A549 (cell line): ENCODE data around the gene GRSF1. TPM values are rescaled to one million over a fixed set of nuclear protein-coding genes. Genes with fewer than 3 reads are reported as not detected.

Source experiments
- ATAC-seq, 2 experiments: fragments of 200-7000 bp in 1 of 2; fragments of >200 bp in 1 of 2; cut with Nextera tagmentation in 1 of 2; cut with Tn5 transposase in 1 of 2; 3 replicates each; pipeline versions ENCODE4 v1.8.0 to v1.9.1; 2018 to 2020; ENCODE audit warnings: mild to moderate bottlenecking in 1 of 2, moderate library complexity in 1 of 2
- CTCF ChIA-PET: fragments of 300-600 bp; sonication (Branson Sonifier 250); formaldehyde crosslinking; extraction: SDS; loops from one replicate; lab custom pipeline; 2021; ENCODE audit warnings: antibody characterized with exemption, inconsistent platforms; lab: Yijun Ruan, JAX
- POLR2A ChIA-PET: fragments of 350-600 bp; formaldehyde crosslinking; extraction: SDS; loops from one replicate; lab custom pipeline; 2021; ENCODE audit warnings: antibody characterized with exemption, inconsistent platforms; lab: Yijun Ruan, JAX
- DNase-seq, 2 experiments: peaks; one replicate each; pipeline versions ENCODE4 v3.0.0 to v3.0.0-alpha.2; 2011 to 2016; ENCODE audit warnings: low read depth in 1 of 2, low spot score in 1 of 2
- FAIRE-seq: peaks from 2 replicates; lab custom pipeline; 2011; peaks lifted over from hg19 to GRCh38; lab: Jason Lieb, UNC
- H3K27ac ChIP-seq, 2 experiments: fragments of >200 bp; sonication (Bioruptor Twin); formaldehyde crosslinking; 3 replicates each; pipeline ENCODE4 v1.5.1; 2016 to 2017
- H3K4me1 ChIP-seq: fragments of >200 bp; sonication (Bioruptor Twin); formaldehyde crosslinking; 3 replicates; pipeline ENCODE4 v1.6.1; 2016
- H3K4me2 ChIP-seq: fragments of >200 bp; sonication (Bioruptor Twin); formaldehyde crosslinking; 3 replicates; pipeline ENCODE4 v1.6.1; 2016
- H3K4me3 ChIP-seq: fragments of >200 bp; sonication (Bioruptor Twin); formaldehyde crosslinking; 3 replicates; pipeline ENCODE4 v1.5.1; 2016
- H3K9me3 ChIP-seq: fragments of >200 bp; sonication (Bioruptor Twin); formaldehyde crosslinking; 3 replicates; pipeline ENCODE4 v1.6.1; 2016
- BCL3 ChIP-seq: fragments of >200 bp; sonication (Bioruptor Twin); formaldehyde crosslinking; IDR thresholded peaks from 3 replicates; pipeline ENCODE4 v1.6.1; 2016
- CEBPB ChIP-seq, 2 experiments: fragments of >200 bp in 1 of 2; sonication (Bioruptor Twin) in 1 of 2; formaldehyde crosslinking in 1 of 2; IDR thresholded peaks; 2 replicates each; pipeline ENCODE4 v1.6.1; 2012 to 2016
- E2F6 ChIP-seq: IDR thresholded peaks from 2 replicates; pipeline ENCODE4 v1.6.1; 2012; ENCODE audit warnings: low read depth, borderline replicate concordance
- EHF ChIP-seq: fragments of 250-450 bp; sonication (Bioruptor Pico); IDR thresholded peaks from 2 replicates; pipeline ENCODE4 v1.5.0; 2020; ENCODE audit warnings: mild to moderate bottlenecking
- ELK1 ChIP-seq: fragments of 150-350 bp; IDR thresholded peaks from 2 replicates; pipeline ENCODE4 v1.6.1; 2014; ENCODE audit warnings: low read depth, mild to moderate bottlenecking, low read length
- ESRRA ChIP-seq: fragments of 150-350 bp; IDR thresholded peaks from 2 replicates; pipeline ENCODE4 v1.6.1; 2014; ENCODE audit warnings: mild to moderate bottlenecking, low read length, borderline replicate concordance
- FOSB ChIP-seq: fragments of 250-450 bp; sonication (Bioruptor Pico); IDR thresholded peaks from 2 replicates; pipeline ENCODE4 v1.5.0; 2020; ENCODE audit warnings: mild to moderate bottlenecking, moderate library complexity
- FOSL2 ChIP-seq, 2 experiments: fragments of 450-650 bp in 1 of 2; fragments of >200 bp in 1 of 2; sonication (Bioruptor Twin) in 1 of 2; formaldehyde crosslinking; IDR thresholded peaks; 2 replicates each; pipeline versions ENCODE4 v1.5.0 to v1.6.1; 2016 to 2020; ENCODE audit warnings: mild to moderate bottlenecking in 1 of 2, moderate library complexity in 1 of 2
- HOXB13 ChIP-seq: fragments of 250-450 bp; sonication (Bioruptor Pico); IDR thresholded peaks from 2 replicates; pipeline ENCODE4 v1.5.0; 2020; ENCODE audit warnings: low read depth, mild to moderate bottlenecking, moderate library complexity
- JUN ChIP-seq, 2 experiments: fragments of >200 bp; sonication (Bioruptor Twin); formaldehyde crosslinking; IDR thresholded peaks; 2 replicates in 1 of 2; 3 replicates in 1 of 2; pipeline ENCODE4 v1.6.1; 2016 to 2017
- KDM5A ChIP-seq: fragments of 200-600 bp; sonication (generic); IDR thresholded peaks from 2 replicates; pipeline ENCODE4 v1.6.1; 2016; ENCODE audit warnings: antibody characterized with exemption, mild to moderate bottlenecking
- MAX ChIP-seq: IDR thresholded peaks from 2 replicates; pipeline ENCODE4 v1.6.1; 2012
- MAZ ChIP-seq: fragments of 150-350 bp; IDR thresholded peaks from 2 replicates; pipeline ENCODE4 v1.6.1; 2014; ENCODE audit warnings: antibody characterized with exemption, low read depth, low read length, borderline replicate concordance
- MYC ChIP-seq: IDR thresholded peaks from 2 replicates; pipeline ENCODE4 v1.6.1; 2012; ENCODE audit warnings: mild to moderate bottlenecking, inconsistent platforms, low read length, improper control_type of control experiment, borderline replicate concordance
- PBX3 ChIP-seq: IDR thresholded peaks from 2 replicates; pipeline ENCODE4 v1.6.1; 2012
- PHF8 ChIP-seq: fragments of 200-600 bp; sonication (generic); IDR thresholded peaks from 2 replicates; pipeline ENCODE4 v1.6.1; 2016; ENCODE audit warnings: low read depth, mild to moderate bottlenecking, antibody characterized with exemption, moderate library complexity, borderline replicate concordance
- POLR2A ChIP-seq: IDR thresholded peaks from 2 replicates; pipeline ENCODE4 v1.6.1; 2012; ENCODE audit warnings: mild to moderate bottlenecking, low read length
- POLR2AphosphoS2 ChIP-seq: conservative IDR thresholded peaks from 2 replicates; pipeline ENCODE4 v1.6.1; 2012; ENCODE audit warnings: low read length, improper control_type of control experiment, inconsistent platforms
- RCOR1 ChIP-seq: fragments of 150-350 bp; IDR thresholded peaks from 2 replicates; pipeline ENCODE4 v1.6.1; 2014; ENCODE audit warnings: antibody characterized with exemption, low read length, low read depth
- ZNF302 ChIP-seq: fragments of 250-450 bp; sonication (Bioruptor Pico); IDR thresholded peaks from 2 replicates; pipeline ENCODE4 v1.9.0; 2021; ENCODE audit warnings: inconsistent platforms, mild to moderate bottlenecking, moderate library complexity
- WGBS: methylation state at CpG from one replicate; pipeline ENCODE4 v1.1.6; 2017; ENCODE audit errors: missing lambda C conversion rate; 5-methylcytosine and 5-hydroxymethylcytosine counted together
- polyA minus RNA-seq: library from RNA; depleted of rRNA, polyadenylated mRNA; stranded (reverse); fragments of >200 nt; gene quantifications from 2 replicates; pipeline ENCODE4 v1.2.3, GENCODE V29; 2011; rRNA and poly(A)+ RNA removed
- polyA plus RNA-seq, 4 experiments: library from polyadenylated mRNA; depleted of rRNA in 3 of 4; stranded (reverse); fragments of >200 nt; fragmentation: RNase III in 1 of 4; extraction: RNeasy Plus Mini Kit Qiagen cat#74134 plus additional on column Dnase treatment in 1 of 4; gene quantifications; 2 replicates in 3 of 4; 3 replicates in 1 of 4; pipeline ENCODE4 v1.2.3, GENCODE V29; 2011 to 2017

GRSF1 gene
- polyA plus RNA-seq (2011; rRNA removed), result 81.4 and 112 TPM in 2 replicates
- polyA plus RNA-seq (2012; cell fraction: cytosol; rRNA removed), result 32.8 and 37.6 TPM in 2 replicates
- 26.7 and 37.5 TPM in 2 replicates for polyA plus RNA-seq (2012; cell fraction: nucleus; rRNA removed)
- 89.4 to 95.2 TPM (median 94.3 TPM) in 3 replicates for polyA plus RNA-seq (2017; fragmentation: RNase III; extraction: RNeasy Plus Mini Kit Qiagen cat#74134 plus additional on column Dnase treatment)
- 21.2 and 31.2 TPM in 2 replicates for polyA minus RNA-seq

- DNase-seq (peak; percentile 66 to 93), ATAC-seq (peak; percentile 90 to 93), FAIRE-seq (no peak)
- H3K27ac ChIP-seq, result peak within 1 kb of the TSS; percentile 98
- ChIA-PET POLR2A (interaction anchor here (0.6 to 1.0 kb wide), 5 partner anchors 27 to 419 kb away, joined by 3 to 5 read pairs (median 3); partner anchors contain the start of genes DCK and MOB1B), CTCF (interaction anchor here (1.0 to 1.6 kb wide), 2 partner anchors 136 to 169 kb away, joined by 3 to 5 read pairs; no protein-coding TSS in a partner anchor)
- H3K4me1 ChIP-seq, result peaks cover 12% of the 10 kb centered on the region; the same call in 2 of the 3 replicates
- peak within 1 kb of the TSS; percentile 95 for H3K4me2 ChIP-seq
- no CpG with 5 or more reads among the region's 51 CpGs for WGBS
- peak within 1 kb of the TSS; percentile 98 for H3K4me3 ChIP-seq
- TF ChIP-seq JUN (IDR thresholded peaks at IDR 0.05) (peak in 1 of 2 experiments; percentile 78; a peak in 2 of 5 replicates), PBX3 (no peak), BCL3 (peak; percentile 68; the same call in 2 of the 3 replicates), POLR2A (peak; percentile 86), ZNF302 (CRISPR knock-in tag) (no peak), MAZ (no peak), MYC (peak; percentile 21; the same call in 1 of the 2 replicates), RCOR1 (no peak), PHF8 (peak; percentile 43; the same call in 1 of the 2 replicates), E2F6 (no peak), MAX (peak; percentile 69), CEBPB (IDR thresholded peaks at IDR 0.05) (no peak), ESRRA (no peak), HOXB13 (no peak)
- no peaks in the 10 kb centered on the region for H3K9me3 ChIP-seq
Measured at GRCh38 chr4:70839589-70840093, at the start of gene GRSF1. Gene GRSF1 (minus strand): TSS chr4:70839890. CDS start chr4:70839827, 63 bp downstream.

- no peaks in the 10 kb centered on the region for H3K4me1 ChIP-seq
- DNase-seq, result no peak
- H3K9me3 ChIP-seq, result no peaks in the 10 kb centered on the region
- no peak for ATAC-seq
- H3K4me2 ChIP-seq, result no peak overlapping the region
- no peak overlapping the region for H3K4me3 ChIP-seq
- WGBS, result 46% methylated on average over 6 of the region's 6 CpGs
- H3K27ac ChIP-seq, result no peak overlapping the region
- FAIRE-seq, result no peak
- ChIA-PET CTCF (no interaction called here), POLR2A (no interaction called here)
- no peak for TF ChIP-seq MAX
- no peak for TF ChIP-seq FOSB (CRISPR knock-in tag)
- no peak for TF ChIP-seq KDM5A
- no peak for TF ChIP-seq PHF8
- no peak for TF ChIP-seq POLR2AphosphoS2
- TF ChIP-seq FOSL2 (IDR thresholded peaks at IDR 0.05), result no peak
- TF ChIP-seq FOSL2 (CRISPR knock-in tag; IDR thresholded peaks at IDR 0.05), result no peak
- no peak for TF ChIP-seq EHF (CRISPR knock-in tag)
- TF ChIP-seq E2F6, result no peak
- TF ChIP-seq ELK1, result no peak
Measured at GRCh38 chr4:70885174-70885573, 45.5 kb upstream of the GRSF1 start.
